Measurements from ENCODE around the gene LRTM2.

LRTM2 gene

DNA sequence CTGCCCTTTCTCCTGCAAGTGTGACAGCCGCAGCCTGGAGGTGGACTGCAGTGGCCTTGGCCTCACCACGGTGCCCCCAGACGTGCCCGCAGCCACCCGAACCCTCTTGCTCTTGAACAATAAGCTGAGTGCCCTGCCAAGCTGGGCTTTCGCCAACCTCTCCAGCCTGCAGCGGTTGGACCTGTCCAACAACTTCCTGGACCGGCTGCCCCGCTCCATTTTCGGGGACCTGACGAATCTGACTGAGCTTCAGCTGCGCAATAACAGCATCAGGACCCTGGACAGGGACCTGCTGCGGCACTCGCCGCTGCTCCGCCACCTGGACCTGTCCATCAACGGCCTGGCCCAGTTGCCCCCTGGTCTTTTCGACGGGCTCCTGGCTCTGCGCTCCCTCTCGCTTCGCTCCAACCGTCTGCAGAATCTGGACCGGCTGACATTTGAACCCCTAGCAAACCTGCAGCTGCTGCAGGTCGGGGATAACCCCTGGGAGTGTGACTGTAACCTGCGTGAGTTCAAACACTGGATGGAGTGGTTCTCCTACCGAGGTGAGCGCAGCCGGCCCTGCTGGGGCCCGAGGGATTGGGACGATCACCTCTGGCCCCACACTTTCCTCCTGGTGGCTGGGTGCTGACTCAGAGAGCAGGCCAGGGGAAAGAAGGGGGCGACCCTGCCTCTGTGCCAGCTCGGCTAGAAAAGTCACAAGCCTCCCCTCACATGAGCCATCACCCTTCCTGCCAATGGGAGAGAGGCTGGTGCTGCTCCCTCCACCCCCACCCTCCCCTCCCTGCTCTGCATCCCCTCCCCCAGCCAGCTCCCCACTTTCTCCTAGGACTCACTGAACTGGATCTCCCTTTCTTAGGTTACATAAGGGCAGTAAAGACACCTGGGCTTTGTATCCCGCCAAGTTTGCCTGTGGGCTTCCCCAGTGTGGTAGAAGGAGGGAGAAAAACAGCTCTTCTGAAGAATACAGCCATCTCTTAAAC lies 10.9 kb downstream of the LRTM2 start:
- DNase-seq: peak; percentile 49

- no peak for DNase-seq
Measured at GRCh38 chr12:1832801-1833595, 12.6 kb downstream of the LRTM2 start.

DNA sequence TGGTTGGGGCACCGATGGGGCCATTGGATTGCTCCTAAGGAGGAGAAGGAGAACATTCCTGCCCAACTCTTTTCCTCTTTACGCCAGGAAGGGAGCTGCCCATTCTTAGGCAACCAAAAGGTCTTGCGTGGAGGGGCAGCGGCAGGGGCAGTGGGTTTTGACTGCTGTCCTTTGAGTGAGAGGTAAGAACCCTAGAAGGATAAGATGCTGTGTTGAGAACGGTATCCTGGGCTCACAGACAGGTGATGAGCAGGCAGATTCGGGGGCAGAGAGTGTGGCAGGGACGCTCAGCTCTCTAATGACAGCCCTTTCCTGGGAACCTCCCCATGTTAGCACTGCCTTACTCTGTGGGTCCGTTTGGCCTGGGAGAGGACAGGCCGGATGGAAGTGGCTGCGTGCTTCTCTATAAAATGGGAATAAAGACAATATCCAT lies 13.2 kb downstream of the LRTM2 start:
- no peak for DNase-seq

- no peak for DNase-seq
Measured at GRCh38 chr12:1834186-1834925, 14.0 kb downstream of the LRTM2 start.

GRCh38 chr12:1835211-1836131 lies 15.1 kb downstream of the LRTM2 start:
- no peak for DNase-seq

DNA sequence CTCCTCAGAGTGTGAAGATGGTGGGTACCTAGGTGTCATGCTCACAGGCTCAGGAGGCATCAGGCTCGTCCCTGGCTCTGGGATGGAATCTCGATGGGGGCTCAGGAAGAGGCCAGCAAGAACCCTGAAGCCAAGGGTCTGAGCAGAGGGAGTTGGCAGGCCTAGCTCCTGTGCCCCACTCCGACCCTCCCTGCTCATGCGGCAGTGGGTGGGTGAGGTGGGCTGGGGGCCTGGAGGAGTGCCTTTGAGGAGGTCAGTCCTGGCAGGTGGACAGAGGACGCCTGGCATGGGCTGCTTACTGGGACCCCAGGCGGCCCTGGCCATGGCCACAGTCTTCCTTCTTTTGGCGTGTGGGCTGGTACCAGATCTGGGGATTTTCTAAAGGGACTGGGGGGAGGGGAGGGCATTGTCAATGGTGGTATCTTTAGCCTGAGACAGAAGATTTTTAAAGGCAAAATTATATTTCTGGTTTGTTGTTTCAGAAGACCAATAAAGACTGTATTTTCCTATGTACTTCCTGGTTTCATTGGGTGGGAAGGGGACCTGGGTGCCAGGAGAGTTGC lies 16.0 kb downstream of the LRTM2 start:
- no peak for DNase-seq

GRCh38 chr12:1836854-1837421 lies 16.6 kb downstream of the LRTM2 start:
- DNase-seq: no peak

GRCh38 chr12:1837541-1838204 lies 17.3 kb downstream of the LRTM2 start:
- DNase-seq: no peak

GRCh38 chr12:1838205-1838993 lies 18.0 kb downstream of the LRTM2 start:
- DNase-seq: no peak

- no peak for DNase-seq
Measured at GRCh38 chr12:1838994-1839365, 18.6 kb downstream of the LRTM2 start.

DNA sequence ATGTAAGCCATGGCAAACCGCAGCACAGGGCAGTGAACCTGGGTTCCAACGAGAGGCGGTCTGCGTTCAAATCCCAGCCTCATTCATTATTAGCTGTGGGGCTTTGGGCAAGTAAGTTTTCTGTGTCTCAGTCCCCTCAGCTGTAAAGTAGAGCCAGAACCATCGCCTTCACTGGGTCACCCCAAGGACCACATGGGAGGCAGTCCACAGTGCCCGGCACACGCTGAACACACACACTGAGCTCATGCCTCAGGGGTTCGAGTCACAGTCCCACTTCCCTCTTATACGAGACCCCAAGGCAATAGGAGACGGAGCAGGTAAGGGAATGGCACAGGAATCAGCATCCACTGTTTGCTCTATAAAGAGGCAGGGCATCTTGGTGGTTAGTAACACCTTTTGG lies 19.1 kb downstream of the LRTM2 start:
- no peak for DNase-seq

DNA sequence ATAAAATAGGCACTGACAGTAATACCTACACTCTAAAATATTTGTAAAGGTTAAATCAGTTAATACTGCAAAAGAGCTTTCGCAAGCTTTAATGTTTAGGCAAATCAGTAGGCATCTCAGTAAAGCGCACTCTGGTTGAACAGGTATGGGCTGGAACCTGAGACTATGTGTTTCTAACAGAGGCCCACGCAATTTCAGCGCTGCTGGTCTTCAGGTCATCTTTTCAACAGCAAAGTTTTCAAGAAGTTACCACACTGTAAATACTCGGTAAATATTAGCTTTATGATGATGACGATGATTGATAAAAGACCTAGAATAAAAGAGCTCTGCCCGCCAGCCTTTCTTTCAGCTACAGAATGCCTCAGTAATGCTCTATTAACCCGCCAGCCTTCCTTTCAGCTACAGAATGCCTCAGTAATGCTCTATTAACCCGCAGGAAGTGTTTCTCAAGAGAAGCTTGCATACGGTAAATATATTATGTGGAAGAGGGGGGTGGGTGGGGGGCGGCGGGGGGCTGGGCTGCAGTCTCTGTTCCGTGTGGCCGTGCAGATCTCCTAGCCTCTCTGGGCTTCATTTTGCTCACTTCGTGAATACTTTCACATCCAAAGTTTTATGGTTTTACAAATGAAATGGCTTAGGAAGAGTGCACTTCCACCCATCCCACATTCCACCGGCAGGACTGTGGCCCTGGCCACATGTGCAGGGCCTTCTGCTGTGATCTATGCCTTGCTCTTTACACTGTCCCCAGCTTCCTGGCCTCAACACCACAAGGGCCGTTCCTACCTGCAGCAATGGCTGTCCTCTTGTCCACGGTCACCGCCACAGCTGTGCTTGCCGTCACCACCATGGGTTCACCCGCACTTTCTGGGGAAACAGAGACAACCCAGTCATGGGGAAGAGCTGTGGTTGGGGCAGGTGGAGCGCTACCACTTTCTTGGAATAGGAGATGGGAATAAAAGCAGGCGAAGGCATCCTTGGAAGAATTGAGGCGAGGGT lies 19.9 kb downstream of the LRTM2 start:
- no peak for DNase-seq

GRCh38 chr12:1840981-1841425 lies 20.6 kb downstream of the LRTM2 start:
- no peak for DNase-seq

DNA sequence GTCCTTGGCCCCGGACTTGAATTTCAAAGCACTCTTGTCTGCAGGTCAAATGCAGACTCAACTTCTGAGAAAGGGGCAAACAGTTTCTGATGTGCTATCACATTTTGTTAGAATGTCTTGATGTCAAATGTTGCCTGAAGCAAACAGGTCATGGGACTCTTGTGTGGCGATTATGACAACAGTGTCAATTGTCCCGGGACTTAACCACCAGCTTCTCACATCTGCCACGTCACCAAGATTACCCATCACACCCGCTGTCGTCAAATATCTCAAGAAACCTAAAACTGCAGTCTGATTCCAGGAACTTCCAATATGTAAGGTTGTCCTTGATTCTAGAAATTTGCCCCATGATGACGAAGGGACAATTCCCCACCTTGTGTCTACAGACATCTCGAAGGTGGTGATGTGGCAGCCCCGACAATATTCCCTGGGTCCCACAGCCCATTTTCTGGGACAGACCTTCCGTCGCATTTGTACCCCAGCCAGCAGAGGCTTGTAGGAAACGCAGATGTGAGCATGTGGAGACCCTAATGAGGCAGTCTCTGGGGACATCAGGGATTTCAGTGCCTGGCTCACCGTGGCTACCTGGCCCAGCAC lies 21.3 kb downstream of the LRTM2 start:
- DNase-seq: no peak

DNA sequence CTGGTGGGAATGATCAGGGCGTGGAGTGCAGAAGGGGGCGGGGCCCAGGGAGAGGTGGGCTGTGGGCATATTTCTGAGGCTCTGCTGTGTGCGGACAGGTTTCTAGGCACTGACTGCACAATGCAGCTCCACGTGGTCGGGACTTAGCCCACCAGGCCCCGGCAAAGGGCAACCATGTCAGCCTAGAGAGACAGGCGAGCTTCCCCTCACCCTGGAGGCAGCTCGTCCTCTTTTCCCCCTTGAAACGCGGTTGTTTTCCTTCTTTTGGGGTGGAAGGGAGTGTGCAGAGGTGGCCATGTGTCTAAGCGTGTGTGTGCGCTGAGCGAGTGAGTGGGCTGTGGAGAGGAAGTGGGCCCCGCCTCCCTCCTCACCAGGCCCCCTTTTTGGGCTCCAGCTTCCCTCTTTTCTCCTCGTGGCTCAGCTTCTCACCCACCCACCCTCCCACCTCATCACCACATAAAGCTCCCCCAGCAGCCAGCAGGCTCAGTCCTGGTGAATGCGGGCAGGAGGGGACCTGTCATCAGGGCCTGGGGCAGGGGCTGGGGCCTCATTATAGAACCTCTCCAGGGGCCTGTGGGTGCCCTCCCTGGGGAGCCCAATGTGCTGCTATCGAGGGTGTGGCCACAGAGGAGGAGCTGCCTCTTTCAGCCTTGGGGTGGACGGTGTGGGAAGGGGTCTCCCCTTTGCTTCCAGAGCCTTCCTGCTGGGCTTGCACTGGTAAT lies 22.0 kb downstream of the LRTM2 start:
- no peak for DNase-seq

DNA sequence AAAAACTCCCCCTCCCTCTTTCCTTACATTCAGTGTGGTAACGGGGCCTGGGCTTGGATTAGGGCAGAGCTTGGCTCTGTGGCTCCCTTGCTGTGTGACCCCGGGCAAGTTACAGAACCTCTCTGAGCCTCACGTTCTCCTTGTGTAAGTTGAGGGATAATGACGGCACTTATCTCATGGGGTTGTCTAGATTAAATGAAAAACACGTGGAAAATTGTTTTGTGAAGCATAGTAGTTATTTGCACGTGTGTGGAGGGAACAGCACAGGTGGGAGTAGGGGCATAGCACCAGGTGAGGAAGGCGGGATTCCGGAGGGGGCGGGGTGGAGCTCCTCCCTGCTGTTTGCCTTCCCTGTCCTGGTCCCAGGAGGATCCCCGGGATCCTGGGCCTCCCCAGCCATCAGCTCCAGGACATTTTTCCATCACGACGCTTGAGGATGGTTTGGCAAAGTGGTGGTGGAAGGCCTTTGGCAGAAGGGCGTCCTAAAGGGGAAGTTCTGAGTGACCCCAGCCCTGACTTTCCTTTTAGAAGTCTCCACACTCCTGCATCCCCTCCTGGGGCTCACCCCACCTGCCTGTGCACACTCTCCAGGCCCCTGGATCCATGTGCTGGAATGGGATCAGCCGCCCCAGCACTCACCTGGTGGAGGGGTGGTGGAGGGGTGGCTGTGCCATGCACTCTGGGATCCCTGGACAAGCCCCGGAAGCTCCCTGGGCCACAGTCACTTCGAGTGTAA lies 22.7 kb downstream of the LRTM2 start:
- DNase-seq: no peak

- no peak for DNase-seq
Measured at GRCh38 chr12:1843641-1844005, 23.3 kb downstream of the LRTM2 start.
